GM18907 (cell line): Measurements from ENCODE around the gene CENPA.
"Not testable (repeated sequence)": the region's sequence is repeated elsewhere in the genome, so short reads cannot be mapped to it uniquely, and the experiment has no call there.

Source experiments
- ATAC-seq: cut with Tn5 transposase; IDR thresholded peaks from one replicate; pipeline ENCODE4 v1.9.1; 2021; ENCODE audit warnings: mild to moderate bottlenecking, moderate library complexity; ENCODE audit not compliant: unreplicated experiment

The CENPA gene

GRCh38 chr2:26785431-26786206 is at the start of gene CENPA:
Gene CENPA, plus strand, starts transcription at chr2:26786056. Its CDS starts 141 bp downstream, at chr2:26786197.
- peak; percentile 98 for ATAC-seq

- ATAC-seq = no peak
Observed at GRCh38 chr2:26737221-26737620, 48.6 kb upstream of the CENPA start.

- no peak for ATAC-seq
Observed at GRCh38 chr2:26738481-26738880, 47.4 kb upstream of the CENPA start.

DNA sequence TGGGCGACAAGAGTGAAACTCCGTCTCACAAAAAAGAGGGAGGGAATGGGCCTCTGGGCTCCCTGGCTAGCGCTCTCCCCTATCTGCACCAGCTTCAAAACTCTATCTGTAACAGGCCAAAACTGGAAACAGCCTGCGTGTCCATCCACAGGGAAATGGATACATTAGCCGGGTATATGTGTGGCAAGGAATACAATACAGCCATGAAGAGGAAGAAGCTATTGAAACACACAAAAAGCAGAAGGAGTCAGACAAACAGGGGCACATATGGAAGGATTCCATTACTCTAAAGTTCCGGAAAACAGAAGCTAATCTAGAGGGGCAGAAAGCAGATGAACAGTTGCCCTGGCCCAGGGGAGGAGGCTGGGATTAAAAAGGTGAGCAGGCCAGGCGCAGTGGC is 46.3 kb upstream of the CENPA start:
- no peak for ATAC-seq

DNA sequence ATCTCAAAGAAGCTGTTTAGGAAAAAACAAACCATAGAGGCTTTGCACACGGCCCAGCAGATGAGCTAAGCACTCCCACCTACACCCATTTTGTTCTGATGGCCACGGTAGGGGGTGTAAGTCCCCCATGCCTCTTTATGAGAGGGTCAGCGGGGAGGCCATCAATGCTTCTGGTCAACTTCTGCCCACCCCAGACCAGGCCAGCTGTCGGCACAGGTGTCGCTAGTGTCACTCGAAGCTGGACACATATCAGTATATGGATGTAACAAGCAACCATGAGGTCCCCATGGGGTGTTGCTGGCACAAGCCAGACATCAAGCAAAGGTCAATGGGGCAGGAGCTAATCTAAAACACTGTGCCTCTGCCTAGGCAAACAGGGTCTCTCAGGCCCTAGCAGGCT is 45.5 kb upstream of the CENPA start:
- no peak for ATAC-seq

- ATAC-seq = no peak
Observed at GRCh38 chr2:26740890-26741302, 45.0 kb upstream of the CENPA start.

DNA sequence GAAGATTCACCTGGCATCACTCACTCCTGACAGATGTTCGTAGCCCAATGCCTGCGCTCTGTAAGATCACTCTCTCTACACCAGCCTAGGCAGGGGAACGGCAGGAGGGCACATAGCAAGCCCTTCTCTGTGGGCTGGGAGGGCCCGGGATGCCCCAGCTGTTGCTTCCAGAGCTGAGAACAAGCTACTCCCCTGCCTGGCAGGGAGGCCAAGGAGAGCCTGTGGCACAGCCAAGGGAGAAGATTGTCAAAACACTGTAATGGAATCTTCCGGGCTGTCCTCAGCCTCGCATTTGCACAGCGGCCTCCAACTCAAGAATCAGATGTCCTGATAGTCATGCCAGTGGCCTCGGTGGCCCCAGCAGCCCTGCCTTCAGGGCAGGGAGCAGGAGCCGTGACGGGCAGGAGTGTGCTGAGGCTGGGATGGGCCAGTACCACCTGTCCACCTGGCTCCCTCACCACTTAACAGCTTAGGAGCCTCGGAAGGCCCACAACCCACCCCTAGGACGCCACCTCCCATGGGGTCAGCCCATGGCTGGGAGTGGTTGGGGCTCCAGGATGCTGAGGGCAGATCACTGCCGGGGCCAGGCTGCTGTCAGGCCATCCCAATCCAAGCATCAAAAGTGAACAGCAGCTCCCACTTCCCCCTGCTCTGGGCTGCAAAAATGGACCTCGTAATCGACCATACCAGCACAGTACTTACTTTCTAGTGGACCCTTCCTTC is 43.6 kb upstream of the CENPA start:
- ATAC-seq = no peak

DNA sequence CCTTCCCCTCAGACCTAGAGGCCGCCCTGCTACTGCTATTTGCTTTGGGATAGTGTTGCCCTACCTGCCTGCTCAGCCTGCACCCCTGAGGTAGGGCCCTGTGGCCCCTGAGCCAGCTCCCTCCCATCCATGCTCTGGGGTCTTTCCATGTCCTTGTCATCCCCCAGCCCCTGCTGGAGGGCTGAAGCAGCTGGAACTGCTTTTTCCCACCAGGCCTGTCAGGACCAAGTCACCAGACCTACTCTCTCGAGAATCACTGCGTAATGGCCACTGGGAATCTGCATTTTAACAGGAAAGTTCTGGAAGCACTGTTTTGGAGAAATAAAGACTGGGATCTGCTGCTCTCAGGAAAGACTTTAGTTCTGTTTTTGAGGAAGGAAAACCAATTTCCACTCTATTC is 42.0 kb upstream of the CENPA start:
- no peak for ATAC-seq

DNA sequence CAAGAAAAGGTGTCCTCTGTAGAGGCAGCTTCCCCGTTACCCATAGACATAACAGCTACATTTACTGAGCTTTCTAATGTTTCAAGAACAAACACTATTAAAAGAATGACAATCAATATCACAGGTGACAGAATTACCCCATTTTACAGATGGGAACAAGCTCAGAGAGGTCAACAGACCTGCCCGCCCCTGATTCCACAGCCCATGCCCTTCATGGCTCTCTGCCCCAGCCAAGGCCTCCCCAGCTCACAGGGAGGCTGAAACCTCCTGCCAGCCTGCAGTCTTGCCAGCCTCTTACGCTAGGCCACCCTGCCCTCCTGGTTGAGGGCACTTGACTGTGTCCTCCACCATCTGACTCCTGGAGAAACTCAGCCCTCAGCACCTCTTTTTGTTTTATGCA is 40.9 kb upstream of the CENPA start:
- ATAC-seq = no peak

DNA sequence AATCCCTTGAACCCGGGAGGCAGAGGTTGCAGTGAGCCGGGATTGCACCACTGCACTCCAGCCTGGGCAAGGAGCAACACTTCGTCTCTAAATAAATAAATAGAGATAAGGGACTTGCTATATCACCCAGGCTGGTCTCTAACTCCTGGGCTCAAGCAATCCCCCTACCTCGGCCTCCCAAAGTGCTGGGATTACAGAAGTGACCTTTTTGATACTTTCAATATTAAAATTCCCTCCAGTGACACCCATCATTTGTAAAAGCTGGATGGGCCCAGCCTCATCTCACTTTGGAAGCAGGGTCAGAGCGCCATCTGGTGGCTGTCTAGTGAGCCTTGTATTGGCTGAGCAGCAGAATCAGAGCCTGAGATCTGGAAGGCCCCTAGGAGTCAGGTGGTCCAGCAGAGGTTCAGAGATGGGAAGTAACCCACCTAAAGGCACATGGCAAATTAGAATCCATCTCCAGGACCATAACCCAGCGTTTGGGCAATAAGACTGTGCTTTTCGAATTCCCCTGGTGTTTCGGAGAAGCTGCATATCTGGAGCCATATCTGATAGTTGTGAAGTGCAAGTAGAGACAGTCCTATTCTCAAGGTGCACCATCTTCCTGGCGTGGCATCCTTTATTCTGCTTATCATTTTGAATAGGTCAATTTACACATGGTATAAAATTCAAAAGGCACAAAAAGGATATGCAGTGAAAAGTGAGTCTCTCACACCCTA is 40.1 kb upstream of the CENPA start:
- no peak for ATAC-seq

DNA sequence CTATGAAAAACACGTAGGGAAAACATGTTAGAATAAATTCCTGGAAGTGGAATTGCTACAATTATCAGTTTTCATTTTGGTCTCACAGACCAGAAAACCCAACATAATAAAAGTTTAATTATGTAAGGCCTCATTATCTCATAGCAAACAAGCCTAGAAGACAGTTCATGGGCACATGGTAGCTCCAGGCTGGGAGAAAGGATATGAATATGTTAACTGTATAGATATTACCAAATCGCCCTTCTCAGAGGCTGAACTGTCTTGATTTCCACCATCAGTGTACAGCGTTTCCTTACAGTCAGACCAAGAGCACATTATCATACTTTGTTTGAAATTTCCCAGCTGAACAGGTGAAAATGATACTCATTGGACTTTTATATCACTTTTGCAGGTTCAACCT is 38.9 kb upstream of the CENPA start:
- no peak for ATAC-seq

GRCh38 chr2:26749787-26750420 is 36.0 kb upstream of the CENPA start:
- not testable (repeated sequence) for ATAC-seq

- not testable (repeated sequence) for ATAC-seq
Observed at GRCh38 chr2:26750467-26750866, 35.4 kb upstream of the CENPA start.

- no peak for ATAC-seq
Observed at GRCh38 chr2:26752656-26753055, 33.2 kb upstream of the CENPA start.

DNA sequence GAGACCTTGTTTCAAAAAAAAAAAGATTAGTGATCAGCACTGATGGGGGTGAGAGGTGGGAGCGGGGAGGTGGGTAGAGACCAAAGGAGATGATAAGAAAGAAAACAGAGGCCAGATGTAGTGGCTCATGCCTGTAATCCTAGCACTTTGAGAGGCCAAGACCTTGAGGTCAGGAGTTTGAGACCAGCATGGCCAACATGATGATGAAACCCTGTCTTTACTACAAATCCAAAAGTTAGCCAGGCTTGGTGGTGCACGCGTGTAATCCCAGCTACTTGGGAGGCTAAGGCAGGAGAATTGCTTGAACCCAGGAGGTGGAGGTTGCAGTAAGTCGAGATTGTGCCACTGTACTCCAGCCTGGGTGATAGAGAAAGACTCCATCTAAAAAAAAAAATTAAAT is 31.3 kb upstream of the CENPA start:
- no peak for ATAC-seq

DNA sequence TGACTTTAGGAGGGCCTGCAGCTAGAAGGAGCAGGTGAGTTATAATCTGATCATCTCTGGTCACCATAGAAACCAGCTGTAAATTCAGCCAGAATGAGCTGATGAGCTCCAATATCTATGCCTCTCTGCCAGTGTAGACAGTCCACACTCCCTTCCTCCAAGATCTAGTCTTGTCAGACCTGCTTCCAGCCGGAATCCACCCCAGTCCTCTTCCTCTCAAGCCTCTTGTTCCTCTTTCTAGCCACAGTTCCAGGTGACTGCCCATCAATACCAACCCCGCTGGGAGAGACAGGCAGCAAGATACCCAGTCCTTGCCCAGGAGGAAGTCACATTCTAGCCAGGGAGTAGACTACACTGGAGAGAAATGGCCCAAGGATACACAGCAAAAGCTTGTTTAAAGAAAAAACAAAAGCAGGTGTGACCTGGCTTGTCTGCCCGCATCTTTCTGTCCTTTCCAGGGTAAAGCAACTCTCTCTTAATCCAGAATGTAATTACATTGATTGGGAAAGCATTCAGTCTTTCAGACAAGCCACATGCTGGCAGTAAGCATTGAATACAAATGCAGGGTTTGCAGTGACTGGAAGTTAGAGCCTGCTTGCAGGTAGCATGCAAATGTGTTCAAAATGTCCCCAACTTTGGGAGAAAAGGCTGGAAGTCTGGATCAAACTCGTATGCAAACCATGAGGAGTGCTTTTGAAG is 30.7 kb upstream of the CENPA start:
- no peak for ATAC-seq

DNA sequence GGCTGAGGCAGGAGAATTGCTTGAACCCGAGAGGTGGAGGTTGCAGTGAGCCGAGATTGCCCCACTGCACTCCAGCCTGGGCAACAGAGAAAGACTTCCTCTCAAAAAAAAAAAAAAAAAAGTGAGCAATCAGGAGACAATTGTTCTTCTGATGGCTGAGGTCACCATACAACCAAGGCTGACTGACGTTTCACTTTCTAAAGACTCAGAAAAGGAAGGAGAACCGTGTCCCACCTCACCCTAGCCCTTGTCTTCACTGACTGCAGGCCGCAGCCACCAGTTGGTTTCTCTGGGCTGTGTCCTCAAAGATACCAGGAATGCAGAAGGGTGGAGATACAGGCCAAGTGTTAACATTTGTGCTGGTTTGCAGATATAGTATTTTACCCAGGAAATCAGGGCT is 29.5 kb upstream of the CENPA start:
- no peak for ATAC-seq

DNA sequence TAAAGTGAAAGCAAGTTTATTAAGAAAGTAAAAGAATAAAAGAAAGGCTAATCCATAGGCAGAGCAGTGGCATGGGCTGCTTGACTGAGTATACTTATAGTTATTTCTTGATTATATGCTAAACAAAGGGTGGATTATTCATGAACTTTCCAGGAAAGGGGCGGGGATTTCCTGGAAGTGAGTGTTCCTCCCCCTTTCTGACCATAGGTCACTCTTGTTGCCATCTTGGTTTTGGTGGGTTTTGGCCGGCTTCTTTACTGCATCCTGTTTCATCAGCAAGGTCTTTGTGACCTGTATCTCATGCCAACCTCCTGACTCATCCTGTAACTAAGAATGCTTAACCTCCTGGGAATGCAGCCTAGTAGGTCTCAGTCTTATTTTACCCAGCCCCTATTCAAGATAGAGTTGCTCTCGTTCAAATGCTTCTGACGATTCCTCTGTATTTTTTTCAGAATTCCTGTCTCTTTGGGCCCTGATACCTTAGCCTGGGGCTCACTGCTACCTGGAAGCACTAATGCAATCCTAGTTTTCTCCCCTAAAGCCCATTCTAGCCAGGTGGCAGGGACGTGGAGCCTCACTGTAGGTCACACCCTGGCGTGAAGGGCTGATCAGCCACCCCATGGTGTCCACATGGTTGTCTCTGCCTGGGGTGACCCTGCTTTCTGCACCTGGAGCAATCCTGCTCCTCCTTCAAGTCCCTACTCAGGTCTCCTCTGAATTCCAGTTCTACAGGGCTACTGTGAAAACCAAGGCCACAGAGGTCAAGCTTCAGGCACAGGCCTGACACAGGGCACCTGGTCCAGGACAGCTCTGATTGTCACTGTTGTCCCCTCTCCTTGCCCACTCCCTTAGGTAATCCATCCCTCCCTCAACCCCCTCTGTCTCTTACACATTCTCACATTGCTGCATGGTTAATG is 27.7 kb upstream of the CENPA start:
- ATAC-seq = peak; percentile 61

- ATAC-seq = no peak
Observed at GRCh38 chr2:26758790-26759321, 27.0 kb upstream of the CENPA start.
